ENCODE measurements around the gene NRXN2.

The NRXN2 gene

DNA sequence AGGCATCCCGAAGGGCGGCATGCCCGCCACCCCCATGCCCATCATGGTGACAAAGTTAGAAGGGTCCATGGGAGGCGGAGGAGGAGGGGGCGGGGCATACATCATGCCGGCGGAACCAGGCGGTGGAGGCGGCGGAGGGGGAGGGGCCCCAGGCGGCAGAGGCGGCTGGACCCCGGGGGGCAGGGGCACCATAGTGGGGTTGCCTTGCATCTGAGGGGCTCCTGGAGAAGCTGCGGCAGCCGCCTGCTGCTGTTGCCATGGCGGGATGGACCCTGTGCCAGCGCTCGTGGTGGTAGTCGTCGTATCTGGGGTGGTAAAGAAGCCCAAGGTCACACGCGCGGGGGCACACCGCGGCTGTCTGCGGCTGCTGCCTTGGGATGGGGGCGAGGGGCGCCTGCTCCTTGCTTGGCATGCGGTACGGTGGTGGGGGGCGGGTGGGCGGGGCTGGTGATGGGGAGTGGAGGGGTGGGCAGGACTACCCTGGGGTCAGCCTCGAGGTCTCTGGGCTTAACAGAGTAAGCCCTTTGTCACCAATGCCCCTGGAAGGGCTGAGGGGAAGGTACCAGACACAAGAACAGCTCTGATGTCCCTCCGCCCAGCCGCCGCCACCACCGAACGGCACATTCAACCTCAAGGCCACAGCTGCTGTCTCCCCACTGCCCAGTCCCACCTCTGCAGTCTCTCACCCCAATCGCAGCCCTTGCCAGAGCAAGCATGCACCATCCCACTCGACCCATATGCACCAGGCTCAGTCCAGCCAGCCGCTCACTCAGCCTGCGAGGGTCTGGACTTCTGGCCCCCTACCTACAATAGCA, 43.1 kb upstream of the NRXN2 start:
- no peak overlapping the region for H3K27ac ChIP-seq (replicated peaks; ENCODE audit: low read length)

DNA sequence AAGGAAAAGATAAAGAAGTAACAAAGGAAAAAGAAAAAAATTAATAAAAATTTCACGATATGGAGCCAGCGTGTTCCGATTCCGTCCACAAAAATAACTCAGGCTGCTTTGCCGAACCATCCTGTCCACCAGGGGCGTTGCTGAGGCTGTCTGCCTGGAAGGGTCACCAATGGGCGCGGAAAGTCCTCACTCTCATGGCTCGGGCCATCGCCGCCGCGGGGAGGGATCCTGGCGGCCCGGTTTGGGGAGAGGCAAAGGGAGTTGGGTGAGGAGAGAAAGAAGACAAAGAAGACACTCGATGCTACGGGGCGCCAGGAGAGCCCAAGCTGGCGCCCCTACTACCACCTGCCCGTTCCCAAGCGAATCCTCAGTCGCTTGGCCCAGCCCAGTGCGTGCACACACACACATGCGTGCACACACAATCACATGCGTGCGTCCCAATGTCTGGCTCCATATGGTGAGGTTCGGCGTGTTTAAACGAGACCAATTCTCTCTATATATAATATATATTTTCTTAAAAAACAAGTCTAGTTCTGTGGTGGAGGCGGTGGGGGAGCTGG, 42.4 kb upstream of the NRXN2 start:
- Histone ChIP-seq H3K18ac (ENCODE audit: low read length) (no peak overlapping the region), H2BK12ac (ENCODE audit: low read length) (no peak overlapping the region), H2BK120ac (ENCODE audit: low read depth, low read length) (no peak overlapping the region), H2AK5ac (ENCODE audit: low read depth, low read length) (no peak overlapping the region), H4K91ac (ENCODE audit: low read depth, low read length, poor library complexity) (no peak overlapping the region), H2BK5ac (ENCODE audit: low read length) (no peak overlapping the region), H3K79me1 (ENCODE audit: low read depth, low read length) (peaks cover 14% of the 10 kb centered on the region), H3K4me1 (ENCODE audit: control insufficient read depth in 2 of 2, insufficient read depth in 1 of 2, low read depth in 1 of 2, low read length in 2 of 2) (peaks cover 32 to 39% of the 10 kb centered on the region in 2 donors), H2BK15ac (ENCODE audit: low read length) (no peak overlapping the region), H3K23ac (ENCODE audit: low read depth, low read length, poor library complexity) (no peak overlapping the region), H3K14ac (ENCODE audit: low read length) (no peak overlapping the region), H4K8ac (ENCODE audit: low read depth, low read length) (no peak overlapping the region), H3K36me3 (replicated peaks in 1 of 2; ENCODE audit: control insufficient read depth in 2 of 2, insufficient read depth in 2 of 2, low read length in 2 of 2) (peaks cover 63 to 83% of the 10 kb centered on the region in 2 donors), H3K4ac (ENCODE audit: low read length) (no peak overlapping the region), H3K27ac (replicated peaks; ENCODE audit: low read length) (no peak overlapping the region), H2AFZ (ENCODE audit: low read length) (no peak overlapping the region), H3K9me3 (replicated peaks in 1 of 2; ENCODE audit: control insufficient read depth in 2 of 2, insufficient read depth in 1 of 2, low read depth in 1 of 2, low read length in 2 of 2) (no peaks in the 10 kb centered on the region), H3K27me3 (ENCODE audit: control insufficient read depth in 3 of 3, insufficient read depth in 3 of 3, low read depth in 1 of 3, low read length in 3 of 3) (no peaks in the 10 kb centered on the region), H3K9ac (ENCODE audit: low read depth, low read length, poor library complexity) (no peak overlapping the region), H3K4me3 (ENCODE audit: low read length in 2 of 2) (no peak overlapping the region), H3K4me2 (ENCODE audit: insufficient read depth, low read length, poor library complexity, severe bottlenecking) (no peak overlapping the region)
- no peak for DNase-seq (ENCODE audit: low spot score)
- no CpG with 5 or more reads among the region's 30 CpGs for WGBS, 2 donors (ENCODE audit: extremely low coverage in 2 of 2, insufficient read length in 2 of 2, insufficient replicate concordance in 1 of 2)

More for the DNA sequence above, 43.1 kb upstream of the NRXN2 start:
- Histone ChIP-seq H2AFZ (ENCODE audit: low read length) (no peak overlapping the region), H3K36me3 (replicated peaks in 1 of 2; ENCODE audit: control insufficient read depth in 2 of 2, insufficient read depth in 2 of 2, low read length in 2 of 2) (peaks cover 68 to 90% of the 10 kb centered on the region in 2 donors), H2BK15ac (ENCODE audit: low read length) (no peak overlapping the region), H3K23ac (ENCODE audit: low read depth, low read length, poor library complexity) (peak overlapping the region; percentile 16), H3K4me1 (ENCODE audit: control insufficient read depth in 2 of 2, insufficient read depth in 1 of 2, low read depth in 1 of 2, low read length in 2 of 2) (peaks cover 25 to 34% of the 10 kb centered on the region in 2 donors), H3K79me1 (ENCODE audit: low read depth, low read length) (peaks cover 17% of the 10 kb centered on the region), H2BK120ac (ENCODE audit: low read depth, low read length) (no peak overlapping the region), H3K9me3 (replicated peaks in 1 of 2; ENCODE audit: control insufficient read depth in 2 of 2, insufficient read depth in 1 of 2, low read depth in 1 of 2, low read length in 2 of 2) (no peaks in the 10 kb centered on the region), H3K18ac (ENCODE audit: low read length) (no peak overlapping the region), H3K4ac (ENCODE audit: low read length) (no peak overlapping the region), H3K9ac (ENCODE audit: low read depth, low read length, poor library complexity) (no peak overlapping the region), H2AK5ac (ENCODE audit: low read depth, low read length) (no peak overlapping the region), H2BK5ac (ENCODE audit: low read length) (no peak overlapping the region), H4K91ac (ENCODE audit: low read depth, low read length, poor library complexity) (no peak overlapping the region), H2BK12ac (ENCODE audit: low read length) (no peak overlapping the region), H4K8ac (ENCODE audit: low read depth, low read length) (no peak overlapping the region), H3K4me3 (ENCODE audit: low read length in 2 of 2) (no peak overlapping the region), H3K14ac (ENCODE audit: low read length) (no peak overlapping the region), H3K27me3 (ENCODE audit: control insufficient read depth in 3 of 3, insufficient read depth in 3 of 3, low read depth in 1 of 3, low read length in 3 of 3) (no peaks in the 10 kb centered on the region), H3K4me2 (ENCODE audit: insufficient read depth, low read length, poor library complexity, severe bottlenecking) (no peak overlapping the region)
- no peak for DNase-seq (ENCODE audit: low spot score)
- WGBS, 2 donors (ENCODE audit: extremely low coverage in 2 of 2, insufficient read length in 2 of 2, insufficient replicate concordance in 1 of 2), result no CpG with 5 or more reads among the region's 42 CpGs

DNA sequence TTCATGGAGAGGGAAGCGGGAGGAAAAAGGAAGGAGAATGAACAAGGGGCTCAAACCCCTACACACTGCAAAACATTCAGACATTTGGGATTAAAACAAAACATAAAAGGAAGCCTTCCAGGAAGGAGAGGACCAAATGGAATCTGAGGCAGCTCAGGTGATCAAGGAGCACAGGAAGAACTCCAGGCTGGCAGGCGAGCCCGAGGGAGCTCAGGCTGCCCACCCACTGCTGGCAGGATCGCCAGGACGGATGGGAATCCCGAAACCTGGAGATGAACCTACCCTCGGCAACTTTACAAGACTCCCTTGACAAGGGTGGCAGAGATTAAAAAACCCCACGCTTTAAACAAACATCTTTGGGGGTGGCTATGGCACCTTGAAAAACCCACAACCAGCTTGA, 41.8 kb upstream of the NRXN2 start:
- no peak overlapping the region for H2AK5ac ChIP-seq (ENCODE audit: low read depth, low read length)
- no peak overlapping the region for H3K9ac ChIP-seq (ENCODE audit: low read depth, low read length, poor library complexity)
- no peak overlapping the region for H3K4ac ChIP-seq (ENCODE audit: low read length)
- H3K4me3 ChIP-seq (ENCODE audit: low read length in 2 of 2), result no peak overlapping the region
- H3K9me3 ChIP-seq (replicated peaks in 1 of 2; ENCODE audit: control insufficient read depth in 2 of 2, insufficient read depth in 1 of 2, low read depth in 1 of 2, low read length in 2 of 2), result no peaks in the 10 kb centered on the region
- DNase-seq (ENCODE audit: low spot score), result no peak
- no peak overlapping the region for H2BK15ac ChIP-seq (ENCODE audit: low read length)
- no CpG with 5 or more reads among the region's 8 CpGs for WGBS, 2 donors (ENCODE audit: extremely low coverage in 2 of 2, insufficient read length in 2 of 2, insufficient replicate concordance in 1 of 2)
- H2BK120ac ChIP-seq (ENCODE audit: low read depth, low read length), result no peak overlapping the region
- no peak overlapping the region for H4K91ac ChIP-seq (ENCODE audit: low read depth, low read length, poor library complexity)
- no peak overlapping the region for H2BK12ac ChIP-seq (ENCODE audit: low read length)
- H3K4me1 ChIP-seq (ENCODE audit: control insufficient read depth in 2 of 2, insufficient read depth in 1 of 2, low read depth in 1 of 2, low read length in 2 of 2), result peaks cover 37 to 45% of the 10 kb centered on the region in 2 donors
- no peak overlapping the region for H2AFZ ChIP-seq (ENCODE audit: low read length)
- H3K4me2 ChIP-seq (ENCODE audit: insufficient read depth, low read length, poor library complexity, severe bottlenecking), result no peak overlapping the region
- no peak overlapping the region for H3K27ac ChIP-seq (replicated peaks; ENCODE audit: low read length)
- peaks cover 57 to 77% of the 10 kb centered on the region in 2 donors for H3K36me3 ChIP-seq (replicated peaks in 1 of 2; ENCODE audit: control insufficient read depth in 2 of 2, insufficient read depth in 2 of 2, low read length in 2 of 2)
- H3K27me3 ChIP-seq (ENCODE audit: control insufficient read depth in 3 of 3, insufficient read depth in 3 of 3, low read depth in 1 of 3, low read length in 3 of 3), result no peaks in the 10 kb centered on the region
- no peak overlapping the region for H2BK5ac ChIP-seq (ENCODE audit: low read length)
- H3K18ac ChIP-seq (ENCODE audit: low read length), result no peak overlapping the region
- H4K8ac ChIP-seq (ENCODE audit: low read depth, low read length), result no peak overlapping the region
- H3K79me1 ChIP-seq (ENCODE audit: low read depth, low read length), result peaks cover 14% of the 10 kb centered on the region
- no peak overlapping the region for H3K23ac ChIP-seq (ENCODE audit: low read depth, low read length, poor library complexity)
- no peak overlapping the region for H3K14ac ChIP-seq (ENCODE audit: low read length)

DNA sequence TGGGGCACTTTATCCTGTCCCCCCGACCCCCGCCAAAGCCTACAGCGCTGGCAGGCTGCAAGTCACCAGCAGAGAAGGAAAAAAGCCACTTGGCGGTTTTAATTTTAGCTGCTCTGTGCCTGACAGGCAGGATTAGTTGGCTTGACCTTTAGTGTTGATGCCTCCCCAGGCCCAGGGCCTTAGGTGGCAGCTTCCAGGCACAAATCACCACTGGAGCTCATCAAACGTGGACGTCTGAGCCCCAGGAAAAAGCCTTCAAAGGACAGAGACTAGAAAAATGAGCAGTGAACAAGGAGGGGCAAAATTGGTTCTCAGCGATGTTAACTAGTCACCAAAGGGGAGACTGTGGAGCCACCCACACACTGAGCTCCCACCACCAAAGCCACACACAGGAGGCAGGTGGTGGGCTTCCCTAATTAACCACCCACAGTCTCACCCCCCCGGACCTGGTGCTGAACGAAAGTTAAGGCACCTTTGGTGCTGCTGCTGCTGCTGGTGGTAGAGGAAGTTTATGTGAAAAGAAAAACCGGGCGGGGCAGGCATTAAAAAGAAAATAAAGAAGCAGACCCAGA, 41.1 kb upstream of the NRXN2 start:
- H3K4me3 ChIP-seq (ENCODE audit: low read length in 2 of 2), result no peak overlapping the region
- no peak overlapping the region for H3K4ac ChIP-seq (ENCODE audit: low read length)
- WGBS, 2 donors (ENCODE audit: extremely low coverage in 2 of 2, insufficient read length in 2 of 2, insufficient replicate concordance in 1 of 2), result no CpG with 5 or more reads among the region's 11 CpGs
- no peak overlapping the region for H3K23ac ChIP-seq (ENCODE audit: low read depth, low read length, poor library complexity)
- no peak overlapping the region for H2BK5ac ChIP-seq (ENCODE audit: low read length)
- DNase-seq (ENCODE audit: low spot score), result no peak
- no peak overlapping the region for H4K8ac ChIP-seq (ENCODE audit: low read depth, low read length)
- H2AFZ ChIP-seq (ENCODE audit: low read length), result no peak overlapping the region
- no peak overlapping the region for H2BK15ac ChIP-seq (ENCODE audit: low read length)
- no peaks in the 10 kb centered on the region for H3K27me3 ChIP-seq (ENCODE audit: control insufficient read depth in 3 of 3, insufficient read depth in 3 of 3, low read depth in 1 of 3, low read length in 3 of 3)
- H3K4me1 ChIP-seq (ENCODE audit: control insufficient read depth in 2 of 2, insufficient read depth in 1 of 2, low read depth in 1 of 2, low read length in 2 of 2), result peaks cover 43 to 52% of the 10 kb centered on the region in 2 donors
- no peak overlapping the region for H4K91ac ChIP-seq (ENCODE audit: low read depth, low read length, poor library complexity)
- no peak overlapping the region for H3K4me2 ChIP-seq (ENCODE audit: insufficient read depth, low read length, poor library complexity, severe bottlenecking)
- peaks cover 51 to 70% of the 10 kb centered on the region in 2 donors for H3K36me3 ChIP-seq (replicated peaks in 1 of 2; ENCODE audit: control insufficient read depth in 2 of 2, insufficient read depth in 2 of 2, low read length in 2 of 2)
- no peaks in the 10 kb centered on the region for H3K9me3 ChIP-seq (replicated peaks in 1 of 2; ENCODE audit: control insufficient read depth in 2 of 2, insufficient read depth in 1 of 2, low read depth in 1 of 2, low read length in 2 of 2)
- no peak overlapping the region for H3K14ac ChIP-seq (ENCODE audit: low read length)
- peaks cover 14% of the 10 kb centered on the region for H3K79me1 ChIP-seq (ENCODE audit: low read depth, low read length)
- H2BK12ac ChIP-seq (ENCODE audit: low read length), result no peak overlapping the region
- H2BK120ac ChIP-seq (ENCODE audit: low read depth, low read length), result no peak overlapping the region
- no peak overlapping the region for H2AK5ac ChIP-seq (ENCODE audit: low read depth, low read length)
- no peak overlapping the region for H3K18ac ChIP-seq (ENCODE audit: low read length)
- peak overlapping the region; percentile 34 for H3K27ac ChIP-seq (replicated peaks; ENCODE audit: low read length)
- H3K9ac ChIP-seq (ENCODE audit: low read depth, low read length, poor library complexity), result no peak overlapping the region

Data from neuronal stem cell (in vitro differentiated cells).